BE2C (cell line): ENCODE measurements around the gene ULBP1.
"Not testable (repeated sequence)": the region's sequence is repeated elsewhere in the genome, so short reads cannot be mapped to it uniquely, and the experiment has no call there.

Experiments
- DNase-seq: peaks from one replicate; pipeline ENCODE4 v3.0.0-alpha.2; 2020
- H3K27me3 ChIP-seq: fragments of 250-450 bp; sonication (Bioruptor Pico); 2 replicates; pipeline ENCODE4 v1.5.1; 2020; ENCODE audit warnings: mild to moderate bottlenecking
- H3K36me3 ChIP-seq: fragments of 250-450 bp; sonication (Bioruptor Pico); 2 replicates; pipeline ENCODE4 v1.5.1; 2020; ENCODE audit warnings: mild to moderate bottlenecking
- H3K4me1 ChIP-seq: fragments of 250-450 bp; sonication (Bioruptor Pico); 2 replicates; pipeline ENCODE4 v1.5.1; 2020
- H3K4me3 ChIP-seq: 2 replicates; pipeline ENCODE4 v1.5.1; 2011; ENCODE audit warnings: low read depth, low read length
- H3K9me3 ChIP-seq: fragments of 250-450 bp; sonication (Bioruptor Pico); 2 replicates; pipeline ENCODE4 v1.5.1; 2020
- TF ChIP-seq, protein P1 (sequence below): IDR thresholded peaks from 2 replicates; pipeline ENCODE4 v1.5.1; 2012; ENCODE audit warnings: mild to moderate bottlenecking, low read depth, low read length

Gene ULBP1

DNA sequence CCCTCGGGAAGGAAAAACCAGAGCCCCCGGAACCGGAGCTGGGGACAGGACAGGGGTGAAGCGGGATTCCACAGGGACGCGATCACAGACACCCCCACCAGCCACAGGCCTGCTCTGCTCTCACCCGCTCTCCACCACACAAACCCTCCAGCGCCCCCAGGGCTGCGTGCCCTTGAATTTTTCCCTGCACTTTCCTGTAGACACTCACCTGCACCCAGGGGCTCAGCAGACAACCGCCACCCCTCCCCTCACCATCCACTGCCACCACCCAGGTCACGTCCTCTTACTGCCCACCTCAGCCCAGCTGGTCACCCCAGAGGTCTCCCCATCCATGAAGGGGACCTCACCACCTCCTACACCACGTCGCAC lies 21.3 kb upstream of the ULBP1 start:
- H3K27me3 ChIP-seq, result peaks cover 40% of the 10 kb centered on the region
- H3K4me3 ChIP-seq, result peak overlapping the region; percentile 68
- TF ChIP-seq, protein P1, sequence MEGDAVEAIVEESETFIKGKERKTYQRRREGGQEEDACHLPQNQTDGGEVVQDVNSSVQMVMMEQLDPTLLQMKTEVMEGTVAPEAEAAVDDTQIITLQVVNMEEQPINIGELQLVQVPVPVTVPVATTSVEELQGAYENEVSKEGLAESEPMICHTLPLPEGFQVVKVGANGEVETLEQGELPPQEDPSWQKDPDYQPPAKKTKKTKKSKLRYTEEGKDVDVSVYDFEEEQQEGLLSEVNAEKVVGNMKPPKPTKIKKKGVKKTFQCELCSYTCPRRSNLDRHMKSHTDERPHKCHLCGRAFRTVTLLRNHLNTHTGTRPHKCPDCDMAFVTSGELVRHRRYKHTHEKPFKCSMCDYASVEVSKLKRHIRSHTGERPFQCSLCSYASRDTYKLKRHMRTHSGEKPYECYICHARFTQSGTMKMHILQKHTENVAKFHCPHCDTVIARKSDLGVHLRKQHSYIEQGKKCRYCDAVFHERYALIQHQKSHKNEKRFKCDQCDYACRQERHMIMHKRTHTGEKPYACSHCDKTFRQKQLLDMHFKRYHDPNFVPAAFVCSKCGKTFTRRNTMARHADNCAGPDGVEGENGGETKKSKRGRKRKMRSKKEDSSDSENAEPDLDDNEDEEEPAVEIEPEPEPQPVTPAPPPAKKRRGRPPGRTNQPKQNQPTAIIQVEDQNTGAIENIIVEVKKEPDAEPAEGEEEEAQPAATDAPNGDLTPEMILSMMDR, result no peak
- DNase-seq, result no peak
- H3K36me3 ChIP-seq, result no peaks in the 10 kb centered on the region
- H3K9me3 ChIP-seq, result no peaks in the 10 kb centered on the region
- H3K4me1 ChIP-seq, result no peaks in the 10 kb centered on the region

DNA sequence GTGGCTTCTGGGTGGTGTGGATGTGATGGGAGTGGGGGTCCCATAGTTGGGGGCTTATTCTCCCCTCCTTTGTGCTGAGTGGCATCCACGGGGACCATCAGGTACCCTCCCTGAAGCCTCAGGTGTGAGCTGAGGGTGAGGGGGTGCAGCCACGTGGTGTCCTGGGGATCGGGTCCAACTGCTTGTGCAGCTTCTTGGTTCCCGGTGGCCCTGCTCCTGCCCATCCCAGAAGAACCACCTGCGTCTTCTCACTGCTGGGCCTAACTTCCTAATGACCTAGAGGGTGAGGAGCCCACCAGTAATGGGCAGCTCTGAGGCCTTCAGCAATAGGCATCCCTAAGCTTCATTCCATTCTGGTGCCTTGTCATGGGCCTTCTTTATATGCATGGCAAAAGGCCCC lies 20.4 kb upstream of the ULBP1 start:
- not testable (repeated sequence) for H3K9me3 ChIP-seq, H3K36me3 ChIP-seq, DNase-seq, H3K4me1 ChIP-seq, H3K4me3 ChIP-seq
- H3K27me3 ChIP-seq, result peaks cover 33% of the 10 kb centered on the region

DNA sequence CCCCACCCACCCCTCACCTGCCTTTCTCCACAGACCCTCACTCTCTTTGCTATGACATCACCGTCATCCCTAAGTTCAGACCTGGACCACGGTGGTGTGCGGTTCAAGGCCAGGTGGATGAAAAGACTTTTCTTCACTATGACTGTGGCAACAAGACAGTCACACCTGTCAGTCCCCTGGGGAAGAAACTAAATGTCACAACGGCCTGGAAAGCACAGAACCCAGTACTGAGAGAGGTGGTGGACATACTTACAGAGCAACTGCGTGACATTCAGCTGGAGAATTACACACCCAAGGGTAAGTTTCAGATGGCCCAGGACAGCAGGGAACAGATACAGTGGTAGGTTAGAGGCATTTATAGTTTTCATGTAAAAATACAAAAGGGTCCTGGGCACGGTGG lies 18.5 kb upstream of the ULBP1 start:
- not testable (repeated sequence) for H3K4me3 ChIP-seq, H3K4me1 ChIP-seq, H3K9me3 ChIP-seq, H3K36me3 ChIP-seq, DNase-seq
- peaks cover 26% of the 10 kb centered on the region for H3K27me3 ChIP-seq

DNA sequence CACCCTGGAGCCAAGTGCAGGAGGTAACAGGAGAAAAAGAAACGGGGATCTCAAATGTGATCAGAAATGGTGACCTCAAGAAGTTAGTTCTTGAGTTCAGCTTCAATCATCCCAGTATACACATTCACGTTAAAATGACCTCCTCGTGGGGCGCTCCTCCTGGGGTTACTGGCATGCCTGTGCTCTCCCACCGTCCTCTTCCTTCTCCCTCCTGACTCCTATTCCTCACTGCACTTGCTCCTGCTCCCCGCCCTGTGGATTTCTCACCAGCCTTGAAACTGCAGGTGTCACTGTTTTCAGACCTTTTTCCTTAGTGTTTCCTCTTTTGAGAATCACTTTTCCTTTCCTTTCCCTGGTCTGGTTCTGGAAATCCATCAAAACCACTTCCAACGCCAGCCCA lies 17.1 kb upstream of the ULBP1 start:
- H3K4me1 ChIP-seq, DNase-seq, H3K4me3 ChIP-seq, H3K36me3 ChIP-seq, H3K9me3 ChIP-seq: not testable (repeated sequence)
- peaks cover 30% of the 10 kb centered on the region for H3K27me3 ChIP-seq

DNA sequence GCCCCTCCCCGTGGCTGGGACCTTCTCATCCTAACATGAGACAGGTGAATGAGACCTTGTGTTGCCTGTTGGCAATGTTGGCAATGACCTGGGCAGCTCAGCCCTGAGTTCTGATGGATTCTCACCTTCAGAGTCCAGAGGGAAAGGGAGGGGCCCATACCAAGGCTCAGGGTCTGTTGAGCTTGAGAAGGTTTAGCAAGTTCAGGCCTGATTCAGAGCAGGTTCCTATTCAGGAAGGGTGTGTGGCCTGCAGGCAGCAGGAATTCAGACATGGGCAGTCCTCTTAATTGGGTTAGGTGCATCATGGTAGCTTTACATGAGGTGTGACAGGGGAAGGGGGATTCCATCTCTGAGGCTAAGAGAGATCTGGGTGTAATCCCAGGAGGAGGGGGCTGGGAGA lies 16.2 kb upstream of the ULBP1 start:
- DNase-seq, H3K4me3 ChIP-seq, H3K4me1 ChIP-seq, H3K9me3 ChIP-seq, H3K36me3 ChIP-seq: not testable (repeated sequence)
- H3K27me3 ChIP-seq, result peaks cover 35% of the 10 kb centered on the region

DNA sequence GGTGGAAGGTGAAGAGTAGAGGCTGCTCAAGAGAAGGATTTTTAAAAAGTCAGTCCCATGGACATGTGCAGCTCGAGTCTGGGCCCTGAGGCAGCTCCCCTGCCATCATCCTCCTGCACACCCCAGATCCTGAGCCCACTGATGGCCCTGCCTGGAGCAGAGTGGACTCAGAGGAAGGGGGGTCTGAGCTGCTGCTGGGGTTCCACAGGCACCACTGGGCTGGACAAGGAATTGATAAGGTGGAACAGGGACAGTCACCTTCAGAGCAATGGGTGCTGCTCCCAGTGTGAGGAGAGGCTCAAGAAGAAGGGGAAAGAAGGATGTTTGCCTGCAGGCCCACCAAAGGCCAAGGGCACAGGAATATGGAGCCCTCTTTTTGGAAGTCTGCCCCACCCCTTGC lies 15.7 kb upstream of the ULBP1 start:
- no peaks in the 10 kb centered on the region for H3K4me1 ChIP-seq
- H3K27me3 ChIP-seq, result peaks cover 39% of the 10 kb centered on the region
- no peak overlapping the region for H3K4me3 ChIP-seq
- no peaks in the 10 kb centered on the region for H3K36me3 ChIP-seq
- no peak for DNase-seq
- TF ChIP-seq, protein P1, result no peak
- H3K9me3 ChIP-seq, result no peaks in the 10 kb centered on the region

DNA sequence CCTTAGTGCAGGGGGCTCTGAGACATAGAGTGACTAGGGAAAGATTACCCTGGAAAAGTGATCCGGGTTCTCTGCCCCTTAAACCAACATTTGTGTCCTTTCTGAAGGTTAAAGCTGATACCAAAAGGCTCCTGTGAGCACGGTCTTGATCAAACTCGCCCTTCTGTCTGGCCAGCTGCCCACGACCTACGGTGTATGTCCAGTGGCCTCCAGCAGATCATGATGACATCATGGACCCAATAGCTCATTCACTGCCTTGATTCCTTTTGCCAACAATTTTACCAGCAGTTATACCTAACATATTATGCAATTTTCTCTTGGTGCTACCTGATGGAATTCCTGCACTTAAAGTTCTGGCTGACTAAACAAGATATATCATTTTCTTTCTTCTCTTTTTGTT lies 15.1 kb upstream of the ULBP1 start:
- Histone ChIP-seq H3K9me3 (no peaks in the 10 kb centered on the region), H3K36me3 (no peaks in the 10 kb centered on the region), H3K4me1 (no peaks in the 10 kb centered on the region), H3K4me3 (no peak overlapping the region), H3K27me3 (peaks cover 45% of the 10 kb centered on the region)
- no peak for DNase-seq
- TF ChIP-seq, protein P1, result no peak

DNA sequence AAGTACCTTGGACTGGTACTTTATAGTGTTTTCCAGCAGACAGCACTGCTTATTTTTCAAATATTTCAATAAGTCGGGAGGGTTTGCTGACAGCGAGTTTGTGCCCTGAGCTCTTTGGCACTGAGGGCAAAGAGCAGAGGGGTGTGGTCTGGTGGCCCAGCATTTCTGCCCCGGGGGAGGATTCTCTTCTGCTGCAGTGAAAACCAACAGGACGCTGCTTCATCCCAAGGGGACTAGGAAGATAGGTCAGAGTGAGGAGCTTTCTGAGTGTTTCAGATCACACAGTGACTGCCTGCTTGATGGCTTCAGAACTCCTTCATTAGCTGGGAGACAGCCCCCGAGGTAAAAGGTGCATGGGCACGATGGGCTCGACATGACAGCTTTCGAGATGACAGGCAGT lies 13.3 kb upstream of the ULBP1 start:
- no peaks in the 10 kb centered on the region for H3K36me3 ChIP-seq
- no peaks in the 10 kb centered on the region for H3K9me3 ChIP-seq
- H3K27me3 ChIP-seq, result peaks cover 55% of the 10 kb centered on the region
- H3K4me3 ChIP-seq, result no peak overlapping the region
- TF ChIP-seq, protein P1, result no peak
- DNase-seq, result no peak
- no peaks in the 10 kb centered on the region for H3K4me1 ChIP-seq
